Activated gamma-delta T cell treated with Interleukin-2 at 50 U/mL for 16 hours (primary cell): Measurements from ENCODE around the gene ZNF490.
A peak's percentile ranks its signal among the peaks of the same experiment; 100 is the strongest.
"Not testable (repeated sequence)": the region's sequence is repeated elsewhere in the genome, so short reads cannot be mapped to it uniquely, and the experiment has no call there.

Experiments used
- DNase-seq: peaks from one replicate; pipeline ENCODE4 v3.0.0-alpha.2; 2020

Gene ZNF490

GRCh38 chr19:12621253-12622024 is 10.8 kb upstream of the ZNF490 start:
- not testable (repeated sequence) for DNase-seq

DNA sequence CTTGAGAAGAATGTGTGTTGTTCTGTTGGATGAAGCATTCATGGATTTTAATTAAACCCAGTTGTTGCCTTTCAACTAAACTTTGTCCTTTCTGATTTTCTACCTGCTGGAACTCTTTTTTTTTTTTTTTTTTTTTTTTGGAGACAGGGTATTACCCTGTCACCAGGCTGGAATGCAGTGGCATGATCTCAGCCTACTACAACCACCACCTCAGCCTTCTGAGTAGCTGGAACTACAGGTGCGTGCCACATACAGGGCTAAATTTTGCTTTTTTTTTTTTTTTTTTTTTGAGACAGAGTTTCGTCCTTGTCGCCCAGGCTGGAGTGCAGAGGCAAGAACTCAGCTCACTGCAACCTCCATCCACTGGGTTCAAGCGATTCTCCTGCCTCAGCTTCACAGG is 7.0 kb upstream of the ZNF490 start:
- no peak for DNase-seq

DNA sequence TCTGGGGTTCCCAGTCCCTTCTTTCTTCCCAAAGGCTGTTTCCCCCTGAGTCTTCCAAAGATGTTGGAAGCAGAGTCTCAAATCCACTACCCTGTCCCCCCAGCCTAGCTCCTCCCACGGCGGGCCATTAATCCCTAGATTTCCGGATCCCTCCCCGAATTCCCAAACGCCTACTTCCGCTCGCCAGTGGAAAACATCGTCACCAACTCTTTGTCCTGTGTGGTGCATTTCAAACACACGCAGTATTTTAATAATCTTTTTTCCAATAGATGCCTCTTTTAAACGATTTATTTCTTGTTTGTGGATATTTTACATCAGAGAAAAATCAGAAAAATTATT is 717 bp upstream of the ZNF490 start:
- DNase-seq = no peak

DNA sequence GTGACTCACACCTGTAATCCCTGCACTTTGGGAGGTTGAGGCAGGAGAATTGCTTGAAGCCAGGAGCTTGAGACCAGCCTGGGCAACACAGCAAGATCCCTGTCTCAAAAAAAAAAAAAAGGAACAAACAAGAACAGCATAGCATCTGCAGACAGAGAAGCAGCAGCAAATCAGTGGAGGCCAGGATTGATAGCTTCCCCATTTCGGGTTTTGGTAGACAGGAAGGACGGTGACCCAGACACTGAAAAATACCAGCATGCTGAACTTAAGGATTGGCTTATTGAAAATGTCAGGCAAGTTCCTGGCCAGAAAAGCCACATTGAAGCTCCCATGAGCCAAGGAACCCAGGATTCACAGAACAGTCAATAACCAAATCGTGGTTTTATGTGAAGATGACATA is 3.0 kb downstream of the ZNF490 start:
- no peak for DNase-seq

DNA sequence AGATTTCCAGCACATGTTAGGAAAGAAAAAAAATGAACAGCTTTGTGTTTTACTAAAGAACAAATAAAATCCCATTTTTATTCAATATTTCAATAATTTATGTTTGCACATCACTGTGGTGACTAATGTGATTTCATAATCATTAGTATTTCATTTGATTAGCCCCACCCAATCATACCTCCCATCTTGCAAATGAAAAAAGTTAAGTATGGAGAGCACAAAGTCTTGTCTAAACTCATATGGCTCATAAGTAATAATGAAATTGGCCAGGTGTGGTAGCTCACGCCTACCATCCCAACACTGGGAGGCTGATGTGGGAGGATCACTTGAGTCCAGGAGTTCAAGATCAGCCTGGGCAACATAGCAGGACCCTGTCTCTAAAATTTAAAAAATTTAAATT is 3.8 kb downstream of the ZNF490 start:
- no peak for DNase-seq

DNA sequence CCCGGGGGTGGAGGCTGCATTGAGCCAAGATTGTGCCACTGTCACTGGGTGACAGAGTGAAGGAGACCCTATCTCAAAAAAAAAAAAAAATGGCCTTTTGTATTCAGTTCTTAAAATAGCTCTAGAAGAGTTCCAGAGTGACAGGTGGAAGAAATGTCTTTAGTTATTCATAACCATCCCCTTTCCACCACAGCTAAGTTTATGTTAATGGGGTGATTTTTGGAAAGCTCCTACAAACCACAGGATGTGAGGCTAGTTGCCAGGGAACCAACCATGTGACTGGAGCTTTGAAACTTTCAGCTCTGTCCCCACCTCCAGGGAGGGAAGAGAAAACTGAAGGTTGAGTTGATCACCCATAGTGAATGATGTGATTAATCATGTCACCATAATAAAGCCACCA is 6.9 kb downstream of the ZNF490 start:
- DNase-seq = peak; percentile 7

DNA sequence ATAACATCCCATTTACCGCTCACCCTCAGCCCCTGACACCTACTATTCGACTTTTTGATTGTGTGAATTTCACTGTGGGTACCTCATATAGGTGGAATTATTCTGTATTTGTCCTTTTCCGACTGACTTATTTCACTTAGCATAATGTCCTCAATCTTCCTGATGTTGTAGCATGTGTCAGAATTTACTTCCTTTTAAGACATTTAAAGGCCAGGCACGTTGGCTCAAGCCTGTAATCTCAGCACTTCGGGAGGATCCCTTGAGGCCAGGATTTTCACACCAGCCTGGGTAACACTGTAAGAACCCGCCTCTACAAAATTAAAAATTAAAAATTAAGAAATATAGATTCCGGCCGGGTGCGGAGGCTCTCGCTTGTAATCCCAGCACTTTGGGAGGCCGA is 13.0 kb downstream of the ZNF490 start:
- no peak for DNase-seq

DNA sequence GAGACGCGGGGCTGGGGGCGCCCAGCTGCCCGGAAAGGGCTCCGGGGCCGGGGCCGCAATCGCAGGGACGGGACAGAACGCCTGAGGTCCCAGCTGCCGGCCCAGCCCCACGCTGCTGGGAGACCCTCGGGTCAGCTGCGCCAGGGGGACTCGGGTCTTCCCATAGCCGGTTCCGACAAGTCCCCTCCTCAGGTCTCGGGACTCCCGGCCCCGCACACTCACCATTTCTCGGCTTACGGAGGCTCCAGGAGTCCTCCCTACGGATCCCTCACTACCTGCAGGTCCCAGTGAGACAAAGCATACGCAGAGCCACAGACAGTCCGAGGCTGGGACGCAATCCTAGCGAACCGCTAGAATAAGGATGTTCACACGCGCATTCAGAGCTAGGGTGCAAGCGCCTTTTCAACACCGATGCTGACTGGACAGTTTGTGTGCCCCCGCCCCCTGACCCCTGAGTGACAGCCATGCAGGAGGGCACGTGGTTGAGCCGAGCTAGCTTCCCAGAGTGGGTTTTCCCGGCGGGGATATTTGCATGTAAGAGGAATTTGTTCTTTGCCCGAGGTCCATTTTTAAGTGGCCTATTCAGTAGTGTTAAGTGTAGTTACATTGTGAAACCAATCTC is 13.6 kb downstream of the ZNF490 start:
- DNase-seq = no peak

GRCh38 chr19:12596485-12596884 is 14.1 kb downstream of the ZNF490 start:
- no peak for DNase-seq

GRCh38 chr19:12581100-12581499 is 29.5 kb downstream of the ZNF490 start:
- DNase-seq = no peak

DNA sequence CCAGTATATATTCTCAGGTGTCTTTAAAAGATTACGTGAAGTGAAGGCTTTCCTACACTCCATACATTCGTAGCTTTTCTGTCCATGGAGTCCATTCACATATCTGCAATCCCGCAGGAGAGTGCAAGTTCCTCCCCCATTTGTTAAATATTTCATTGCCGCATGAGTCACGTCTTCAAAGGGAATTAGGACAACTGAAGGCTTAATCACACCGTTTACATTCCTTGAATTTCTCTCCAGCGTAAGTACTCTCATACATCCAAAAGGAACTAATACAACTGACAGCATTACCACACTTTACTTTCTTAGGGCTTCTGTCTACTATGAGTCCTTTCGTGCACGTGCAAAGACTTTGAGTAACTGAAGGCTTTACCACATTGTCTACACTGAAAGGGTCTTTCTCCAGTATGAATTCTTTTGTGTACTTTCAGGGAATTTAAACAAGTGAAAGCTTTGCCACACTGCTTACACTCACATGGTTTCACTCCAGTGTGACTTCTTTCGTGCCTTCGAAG is 30.4 kb downstream of the ZNF490 start:
- no peak for DNase-seq

DNA sequence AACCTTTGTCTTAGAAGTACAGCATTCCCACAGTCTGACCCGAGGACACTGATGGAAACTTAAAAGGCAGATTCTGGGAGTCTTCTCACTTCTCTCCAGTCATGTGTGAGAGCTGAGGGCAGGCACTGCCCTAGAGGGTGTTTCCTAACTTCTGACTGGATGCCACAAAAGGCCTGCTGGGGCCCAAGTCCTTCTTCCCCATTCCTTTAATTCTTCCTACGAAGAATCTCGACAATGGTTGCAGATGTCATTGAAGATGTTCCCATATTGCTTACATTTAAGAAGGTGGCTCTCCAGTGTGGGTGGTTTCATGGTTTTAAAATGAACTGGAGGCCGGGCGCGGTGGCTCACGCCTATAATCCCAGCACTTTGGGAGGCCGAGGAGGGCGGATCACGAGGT is 32.0 kb downstream of the ZNF490 start:
- DNase-seq = no peak

DNA sequence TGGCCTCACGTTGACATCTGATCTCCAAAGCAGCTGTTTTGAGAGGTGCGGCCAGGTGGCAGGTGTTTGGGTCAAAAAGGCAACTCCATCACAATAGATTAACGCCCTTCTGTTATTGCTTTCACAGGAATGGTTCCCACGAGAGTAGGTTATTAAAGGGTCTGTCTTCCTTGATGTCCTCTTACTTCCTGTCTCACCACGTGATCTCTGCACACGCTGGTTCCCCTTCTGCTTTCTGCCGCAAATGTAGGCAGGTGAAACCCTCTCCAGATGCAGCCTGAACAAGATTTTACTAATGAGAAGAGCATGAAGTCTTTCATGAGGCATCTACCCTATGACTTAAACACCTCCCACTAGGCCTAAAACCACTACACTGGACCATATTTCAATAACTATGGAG is 36.6 kb downstream of the ZNF490 start:
- DNase-seq = no peak

DNA sequence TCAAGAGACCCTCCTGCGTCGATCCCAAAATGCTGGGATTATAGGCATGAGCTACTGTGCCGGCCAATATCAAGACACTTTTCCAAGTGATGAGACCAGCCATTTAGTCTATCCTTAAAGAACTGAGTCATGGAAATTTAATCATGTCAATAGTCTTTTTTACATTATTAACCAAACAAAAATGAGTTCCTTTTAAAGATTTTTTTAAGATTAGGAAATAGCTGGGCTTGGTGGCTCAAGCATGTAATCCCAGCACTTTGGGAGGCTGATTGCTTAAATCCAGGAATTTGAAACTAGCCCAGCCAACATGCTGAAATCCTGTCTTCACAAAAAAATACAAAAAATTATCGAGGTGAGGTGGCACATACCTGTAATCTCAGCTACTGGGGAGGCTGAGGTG is 42.7 kb downstream of the ZNF490 start:
- DNase-seq = no peak

- DNase-seq = not testable (repeated sequence)
Observed at GRCh38 chr19:12566380-12566779, 44.2 kb downstream of the ZNF490 start.

DNA sequence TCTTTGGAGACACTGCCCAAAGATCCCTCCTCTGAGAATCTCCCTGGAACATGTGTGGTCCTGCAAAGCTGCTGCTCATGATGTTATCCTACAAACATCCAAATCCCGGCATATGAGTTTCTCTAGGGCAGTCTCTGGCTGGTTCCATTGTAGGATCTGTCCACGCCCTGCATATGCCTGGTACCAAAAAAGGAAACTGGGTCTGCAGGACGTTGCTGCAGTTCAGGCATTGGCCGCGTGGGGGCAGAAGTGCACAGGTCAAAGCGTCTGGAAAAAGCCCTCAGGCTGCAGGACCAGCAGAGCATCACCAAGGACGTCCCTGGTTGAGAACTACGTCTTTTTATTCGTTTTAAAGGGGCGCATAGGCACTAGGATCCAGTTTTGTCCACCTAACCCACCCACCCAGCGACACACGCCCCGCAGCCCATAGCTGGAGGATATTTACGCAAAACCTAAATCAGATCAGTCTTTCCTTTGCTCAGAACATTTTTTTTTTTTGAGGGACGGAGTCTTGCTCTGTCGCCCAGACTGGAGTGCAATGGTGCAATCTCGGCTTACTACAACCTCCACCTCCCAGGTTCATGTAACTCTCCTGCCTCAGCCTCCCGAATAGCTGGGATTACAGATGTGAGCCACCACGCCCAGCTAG is 46.5 kb downstream of the ZNF490 start:
- peak; percentile 93 for DNase-seq

GRCh38 chr19:12555456-12555930 is 55.1 kb downstream of the ZNF490 start:
- DNase-seq = no peak

GRCh38 chr19:12551060-12551832 is 59.4 kb downstream of the ZNF490 start, which contains the start of gene ZNF564:
Gene ZNF564 (minus strand): TSS chr19:12551482. CDS start chr19:12551332, 150 bp downstream.
- DNase-seq = peak; percentile 93

DNA sequence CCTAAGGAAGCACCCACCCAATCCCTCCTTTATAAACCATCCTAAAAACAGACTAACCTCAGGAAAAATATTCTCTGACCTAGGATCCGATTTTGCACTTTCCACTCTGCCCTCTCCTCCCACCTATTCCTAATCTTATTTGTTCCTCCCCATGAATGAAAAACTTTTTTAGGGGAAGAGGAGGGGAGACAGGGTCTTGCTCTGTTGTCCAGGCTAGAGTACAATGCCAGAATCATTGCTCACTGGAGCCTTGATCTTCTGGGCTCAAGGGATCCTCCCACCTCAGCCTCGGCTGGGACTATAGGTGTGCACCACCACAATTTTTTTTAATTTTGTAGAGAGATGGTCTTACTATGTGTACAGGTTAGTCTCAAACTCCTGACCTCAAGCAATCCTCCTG is 63.7 kb downstream of the ZNF490 start:
- DNase-seq = no peak

- no peak for DNase-seq
Observed at GRCh38 chr19:12546068-12546467, 64.5 kb downstream of the ZNF490 start.

DNA sequence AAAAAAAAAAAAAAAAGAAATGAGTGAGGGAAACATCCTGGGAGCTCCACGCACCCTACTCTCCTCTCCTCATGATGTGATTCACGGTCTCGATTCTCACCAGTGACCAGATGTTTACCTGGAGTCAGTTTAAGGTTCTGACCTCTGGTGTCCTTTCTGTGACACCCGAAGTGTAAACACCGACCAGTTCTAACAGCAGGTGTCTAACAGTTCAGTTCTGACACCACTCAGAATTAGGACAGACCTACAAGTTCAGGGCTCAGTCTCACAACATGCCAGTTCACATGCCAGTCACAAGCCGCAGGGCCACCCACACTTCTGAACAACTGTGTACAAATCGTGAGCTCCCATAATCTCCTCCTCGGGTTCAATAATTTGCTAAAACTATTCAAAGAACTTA is 65.3 kb downstream of the ZNF490 start:
- DNase-seq = no peak

- DNase-seq = no peak
Observed at GRCh38 chr19:12544401-12544876, 66.2 kb downstream of the ZNF490 start.

GRCh38 chr19:12543855-12544254 is 66.8 kb downstream of the ZNF490 start:
- no peak for DNase-seq
